Measurements from ENCODE around the gene UTP11.

The UTP11 gene

DNA sequence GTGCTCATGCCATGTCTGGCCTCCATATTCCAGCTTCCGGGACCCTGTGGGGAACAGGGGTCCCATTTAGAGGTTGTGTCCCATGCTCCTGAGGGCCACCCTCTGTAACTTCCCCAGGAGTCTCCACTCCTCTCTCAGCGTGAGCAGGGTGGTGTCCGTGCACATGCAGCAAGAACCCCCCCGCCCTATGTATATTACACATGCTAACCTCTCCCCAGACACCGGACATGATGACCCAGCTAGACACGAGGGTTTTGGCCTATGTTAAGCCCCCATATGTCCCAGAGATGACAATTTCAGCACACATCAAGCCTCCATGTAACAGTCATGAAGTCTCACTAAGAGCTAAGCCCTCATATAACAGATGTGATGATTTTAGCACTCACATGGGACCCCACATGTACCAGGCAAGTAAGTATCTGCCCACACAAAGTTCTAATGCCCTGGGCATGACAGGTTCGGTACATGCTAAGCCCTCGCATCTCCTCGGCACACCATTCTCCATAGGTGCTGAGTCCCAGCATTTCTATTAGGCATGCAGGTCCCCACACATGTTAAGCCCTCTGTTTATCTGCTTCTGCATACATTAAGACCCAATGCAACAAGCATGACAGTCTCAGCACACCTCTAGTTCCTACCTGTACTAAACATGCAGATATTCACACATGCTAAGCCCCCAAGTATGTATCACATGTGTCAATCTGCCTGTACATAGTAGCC is 14.3 kb upstream of the UTP11 start:
- TF ChIP-seq RARB (CRISPR knock-in tag; IDR thresholded peaks at IDR 0.05) = no peak
- no peak for ATAC-seq

DNA sequence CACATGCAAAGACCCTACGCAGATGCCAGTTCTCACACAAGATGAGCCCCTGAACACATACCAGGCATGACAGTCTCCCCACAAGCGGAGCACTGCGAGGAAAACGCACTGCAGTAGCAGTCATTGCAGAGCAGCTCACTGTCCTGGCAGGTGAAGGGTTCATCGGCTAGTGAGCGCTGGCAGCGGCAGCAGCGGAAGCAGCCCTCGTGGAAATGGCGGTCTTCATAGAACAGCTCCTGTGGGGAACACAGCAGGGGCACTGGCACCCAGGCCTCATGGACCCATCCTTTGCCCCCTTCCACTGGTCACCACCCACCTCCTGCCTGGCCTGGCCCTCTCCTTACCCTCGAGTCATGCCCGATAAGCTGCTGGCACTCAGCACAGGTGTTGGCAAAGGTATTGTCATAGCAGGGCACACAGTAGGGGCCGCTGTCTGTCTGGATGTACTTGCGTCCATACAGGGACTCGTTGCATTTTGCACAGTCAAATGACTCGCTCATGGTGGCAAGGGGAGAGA is 13.6 kb upstream of the UTP11 start:
- TF ChIP-seq ZFP30 (CRISPR knock-in tag; IDR thresholded peaks at IDR 0.05) (no peak), CSDC2 (CRISPR knock-in tag; IDR thresholded peaks at IDR 0.05) (no peak), ZC3H10 (CRISPR knock-in tag; IDR thresholded peaks at IDR 0.05) (no peak), ZFP3 (CRISPR knock-in tag; IDR thresholded peaks at IDR 0.05) (no peak), GLIS3 (CRISPR knock-in tag; IDR thresholded peaks at IDR 0.05) (no peak), ZNF8 (CRISPR knock-in tag; IDR thresholded peaks at IDR 0.05) (no peak), ISL1 (CRISPR knock-in tag; IDR thresholded peaks at IDR 0.05) (no peak)
- TF ChIP-seq, protein P1, sequence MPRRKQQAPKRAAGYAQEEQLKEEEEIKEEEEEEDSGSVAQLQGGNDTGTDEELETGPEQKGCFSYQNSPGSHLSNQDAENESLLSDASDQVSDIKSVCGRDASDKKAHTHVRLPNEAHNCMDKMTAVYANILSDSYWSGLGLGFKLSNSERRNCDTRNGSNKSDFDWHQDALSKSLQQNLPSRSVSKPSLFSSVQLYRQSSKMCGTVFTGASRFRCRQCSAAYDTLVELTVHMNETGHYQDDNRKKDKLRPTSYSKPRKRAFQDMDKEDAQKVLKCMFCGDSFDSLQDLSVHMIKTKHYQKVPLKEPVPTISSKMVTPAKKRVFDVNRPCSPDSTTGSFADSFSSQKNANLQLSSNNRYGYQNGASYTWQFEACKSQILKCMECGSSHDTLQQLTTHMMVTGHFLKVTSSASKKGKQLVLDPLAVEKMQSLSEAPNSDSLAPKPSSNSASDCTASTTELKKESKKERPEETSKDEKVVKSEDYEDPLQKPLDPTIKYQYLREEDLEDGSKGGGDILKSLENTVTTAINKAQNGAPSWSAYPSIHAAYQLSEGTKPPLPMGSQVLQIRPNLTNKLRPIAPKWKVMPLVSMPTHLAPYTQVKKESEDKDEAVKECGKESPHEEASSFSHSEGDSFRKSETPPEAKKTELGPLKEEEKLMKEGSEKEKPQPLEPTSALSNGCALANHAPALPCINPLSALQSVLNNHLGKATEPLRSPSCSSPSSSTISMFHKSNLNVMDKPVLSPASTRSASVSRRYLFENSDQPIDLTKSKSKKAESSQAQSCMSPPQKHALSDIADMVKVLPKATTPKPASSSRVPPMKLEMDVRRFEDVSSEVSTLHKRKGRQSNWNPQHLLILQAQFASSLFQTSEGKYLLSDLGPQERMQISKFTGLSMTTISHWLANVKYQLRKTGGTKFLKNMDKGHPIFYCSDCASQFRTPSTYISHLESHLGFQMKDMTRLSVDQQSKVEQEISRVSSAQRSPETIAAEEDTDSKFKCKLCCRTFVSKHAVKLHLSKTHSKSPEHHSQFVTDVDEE (CRISPR knock-in tag; IDR thresholded peaks at IDR 0.05) = no peak
- no peak for ATAC-seq

DNA sequence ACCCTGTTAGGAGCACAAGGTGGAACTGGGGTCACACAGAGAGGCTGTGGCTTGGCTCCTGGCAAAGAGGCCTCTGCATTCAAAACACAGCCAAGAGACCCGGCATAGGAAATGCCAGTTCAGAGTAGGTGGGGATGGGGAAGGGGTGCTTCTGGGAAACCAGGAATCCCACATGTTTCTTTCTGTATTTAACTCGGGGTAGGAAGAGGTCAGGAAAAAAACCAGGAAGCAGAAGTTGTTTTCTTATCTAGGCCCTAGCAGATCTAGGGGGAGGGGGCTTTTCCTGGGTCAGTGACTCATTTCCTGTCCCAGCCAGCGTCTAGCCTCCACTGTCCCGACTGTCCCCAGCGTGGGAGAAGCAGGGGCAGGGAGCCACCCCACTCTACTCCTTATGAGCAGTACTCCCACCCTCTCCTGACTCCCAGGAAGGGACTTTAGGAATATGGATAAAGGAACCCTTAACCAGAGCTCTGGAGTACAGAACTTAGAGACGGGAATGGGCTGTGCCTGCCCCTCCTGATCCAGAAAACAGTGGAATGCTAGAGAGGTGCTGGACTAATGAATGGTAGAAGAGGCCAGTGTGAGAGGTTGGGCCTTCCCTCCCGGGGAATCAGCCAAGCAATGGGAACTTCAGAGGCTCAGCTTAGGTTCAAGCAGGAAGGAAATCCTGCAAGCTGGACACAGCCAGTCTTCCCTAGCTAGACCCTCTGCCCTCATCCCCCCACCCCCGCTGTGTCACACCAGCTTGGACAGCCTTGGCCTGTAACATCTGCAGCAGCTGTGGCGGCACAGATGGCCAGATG is 12.9 kb upstream of the UTP11 start:
- TF ChIP-seq ISL1 (CRISPR knock-in tag; IDR thresholded peaks at IDR 0.05) (no peak), TOX (CRISPR knock-in tag; IDR thresholded peaks at IDR 0.05; ENCODE audit: borderline replicate concordance) (no peak), ZNF8 (CRISPR knock-in tag; IDR thresholded peaks at IDR 0.05) (no peak), OSR1 (CRISPR knock-in tag; IDR thresholded peaks at IDR 0.05) (no peak), SNAI2 (CRISPR knock-in tag; IDR thresholded peaks at IDR 0.05) (0 out of 2 replicates have a peak, but pooled peaks have one; percentile 49), PPARA (CRISPR knock-in tag; IDR thresholded peaks at IDR 0.05; ENCODE audit: borderline replicate concordance) (no peak), TCF4 (CRISPR knock-in tag; IDR thresholded peaks at IDR 0.05; ENCODE audit: borderline replicate concordance) (no peak; the same call in 1 of the 2 replicates)
- TF ChIP-seq, protein P1 (CRISPR knock-in tag; IDR thresholded peaks at IDR 0.05) = no peak
- ATAC-seq = peak; percentile 32

DNA sequence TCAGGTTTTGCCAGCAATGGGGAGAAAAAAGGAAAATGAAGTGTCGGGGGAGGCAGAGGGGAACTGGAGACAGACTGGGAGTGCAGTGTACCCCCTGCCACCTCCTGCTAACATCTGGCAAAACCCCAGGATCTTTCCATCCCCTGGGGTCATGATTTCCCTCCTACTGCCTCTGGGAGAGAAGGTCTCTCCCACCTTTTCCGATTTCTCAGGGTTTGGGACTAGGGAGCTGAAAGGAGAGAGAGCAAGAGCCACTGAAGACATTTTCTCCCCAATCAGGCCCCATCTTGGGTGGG is 12.4 kb upstream of the UTP11 start:
- no peak for ATAC-seq
- TF ChIP-seq ZNF8 (CRISPR knock-in tag; IDR thresholded peaks at IDR 0.05) (no peak), SNAI2 (CRISPR knock-in tag; IDR thresholded peaks at IDR 0.05) (no peak), GLIS3 (CRISPR knock-in tag; IDR thresholded peaks at IDR 0.05) (no peak)

DNA sequence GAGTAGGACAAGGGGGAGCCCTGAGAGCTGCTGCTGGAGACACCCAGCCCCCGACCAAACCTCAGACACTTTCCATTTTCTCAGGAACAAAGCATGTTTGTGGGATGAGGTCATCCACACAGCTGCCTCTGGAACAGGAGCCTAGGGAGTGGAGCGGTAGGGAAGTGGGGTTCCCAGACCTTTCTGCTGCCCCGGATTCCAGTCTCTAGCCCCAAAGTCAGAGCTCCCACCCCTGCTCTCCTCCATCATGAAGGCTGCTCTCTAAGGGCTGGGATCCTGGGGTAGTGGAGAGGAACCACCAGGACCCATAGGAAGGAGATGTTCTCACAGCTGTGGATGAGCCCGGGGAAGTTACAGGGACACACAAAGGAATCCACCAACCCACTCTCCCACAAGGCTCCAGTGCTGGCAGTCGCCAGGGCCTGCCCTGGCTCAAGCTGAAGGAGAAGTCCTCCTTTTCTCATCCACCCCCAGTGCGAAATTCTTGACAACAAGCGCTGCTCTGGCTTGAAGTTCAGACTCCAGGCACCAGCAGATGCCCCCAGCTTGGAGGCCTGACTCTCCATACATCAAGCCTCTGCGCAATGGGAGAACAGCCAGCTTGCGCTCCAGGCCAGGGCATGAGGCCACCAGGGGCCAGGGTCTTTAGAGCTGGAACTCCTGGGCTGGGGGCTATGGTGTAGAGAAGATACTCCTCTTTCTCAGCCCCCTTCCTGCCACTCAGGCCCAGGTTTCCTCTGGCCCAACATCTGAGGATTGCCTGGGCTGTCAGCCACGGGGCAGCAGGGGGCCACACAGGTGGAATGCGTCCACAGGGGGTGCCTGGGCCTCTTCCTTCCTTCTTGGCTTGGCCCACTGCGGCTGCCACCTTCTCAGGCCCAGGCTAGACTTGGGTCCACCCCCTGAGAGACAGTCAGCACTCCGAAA is 11.7 kb upstream of the UTP11 start:
- ATAC-seq = peak; percentile 55
- no peak for TF ChIP-seq ESRRG (CRISPR knock-in tag; IDR thresholded peaks at IDR 0.05)
- TF ChIP-seq TOX (CRISPR knock-in tag; IDR thresholded peaks at IDR 0.05; ENCODE audit: borderline replicate concordance) = no peak
- TF ChIP-seq, protein P1 (CRISPR knock-in tag; IDR thresholded peaks at IDR 0.05) = no peak
- no peak for TF ChIP-seq ISL1 (CRISPR knock-in tag; IDR thresholded peaks at IDR 0.05)
- TF ChIP-seq ZC3H10 (CRISPR knock-in tag; IDR thresholded peaks at IDR 0.05) = no peak
- TF ChIP-seq SNAI2 (CRISPR knock-in tag; IDR thresholded peaks at IDR 0.05) = no peak
